ENCODE data around the gene SMCO1. TPM values are rescaled to one million over a fixed set of nuclear protein-coding genes. Genes with fewer than 3 reads are reported as not detected.
"Not testable (repeated sequence)": the region's sequence is repeated elsewhere in the genome, so short reads cannot be mapped to it uniquely, and the experiment has no call there.

SMCO1 gene
- total RNA-seq, 2 experiments from 2014 or later = not detected

DNA sequence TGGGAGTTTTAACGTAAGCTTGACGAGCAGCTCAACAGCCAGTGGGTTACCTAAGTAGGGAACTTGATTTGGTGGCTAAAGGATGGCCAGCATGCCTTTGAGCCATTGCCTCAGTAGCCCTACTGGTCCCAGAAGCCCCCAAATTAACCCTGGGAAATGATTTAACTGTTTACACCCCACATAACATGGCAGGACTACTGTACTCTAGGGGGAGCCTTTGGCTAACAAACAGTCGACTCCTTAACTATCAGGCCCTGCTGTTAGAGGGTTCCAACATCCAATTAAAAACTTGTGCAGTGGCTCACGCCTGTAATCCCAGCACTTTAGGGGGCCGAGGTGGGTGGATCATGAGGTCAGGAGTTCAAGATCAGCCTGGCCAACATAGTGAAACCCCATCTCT is 9.4 kb upstream of the SMCO1 start:
- DNase-seq (no peak), ATAC-seq (ENCODE audit: poor library complexity) (no peak)
- Histone ChIP-seq H3K27me3 (ENCODE audit: control insufficient read depth in 1 of 2, insufficient read depth in 2 of 2, low read length in 2 of 2) (no peaks in the 10 kb centered on the region), H3K4me3 (ENCODE audit: low read length) (no peak overlapping the region), H3K27ac (ENCODE audit: low read depth in 1 of 2, low read length in 2 of 2) (no peak overlapping the region), H3K4me1 (ENCODE audit: insufficient read depth, low read length) (peaks cover 9% of the 10 kb centered on the region), H3K36me3 (ENCODE audit: insufficient read depth, low read length) (no peaks in the 10 kb centered on the region), H3K9me3 (ENCODE audit: control insufficient read depth in 1 of 2, insufficient read depth in 1 of 2, low read length in 2 of 2) (peaks cover 17 to 24% of the 10 kb centered on the region in 2 experiments)
- ChIA-PET POLR2A (no interaction called here), CTCF (no interaction called here)
- intact Hi-C loops (cut with DNase I, micrococcal nuclease) = loop anchor here in 1 of 2 experiments (5.0 kb wide), 1 partner anchor 37 kb away; no protein-coding TSS in a partner anchor
- Mint-ChIP-seq H3K27ac (no peak overlapping the region), H3K4me1 (ENCODE audit: low read depth) (peaks cover 4% of the 10 kb centered on the region), H3K4me3 (no peak overlapping the region), H3K9me3 (peaks cover 17% of the 10 kb centered on the region), H3K27me3 (no peaks in the 10 kb centered on the region), H3K36me3 (ENCODE audit: low read depth) (peaks cover 14% of the 10 kb centered on the region)
- TF ChIP-seq, protein P1, sequence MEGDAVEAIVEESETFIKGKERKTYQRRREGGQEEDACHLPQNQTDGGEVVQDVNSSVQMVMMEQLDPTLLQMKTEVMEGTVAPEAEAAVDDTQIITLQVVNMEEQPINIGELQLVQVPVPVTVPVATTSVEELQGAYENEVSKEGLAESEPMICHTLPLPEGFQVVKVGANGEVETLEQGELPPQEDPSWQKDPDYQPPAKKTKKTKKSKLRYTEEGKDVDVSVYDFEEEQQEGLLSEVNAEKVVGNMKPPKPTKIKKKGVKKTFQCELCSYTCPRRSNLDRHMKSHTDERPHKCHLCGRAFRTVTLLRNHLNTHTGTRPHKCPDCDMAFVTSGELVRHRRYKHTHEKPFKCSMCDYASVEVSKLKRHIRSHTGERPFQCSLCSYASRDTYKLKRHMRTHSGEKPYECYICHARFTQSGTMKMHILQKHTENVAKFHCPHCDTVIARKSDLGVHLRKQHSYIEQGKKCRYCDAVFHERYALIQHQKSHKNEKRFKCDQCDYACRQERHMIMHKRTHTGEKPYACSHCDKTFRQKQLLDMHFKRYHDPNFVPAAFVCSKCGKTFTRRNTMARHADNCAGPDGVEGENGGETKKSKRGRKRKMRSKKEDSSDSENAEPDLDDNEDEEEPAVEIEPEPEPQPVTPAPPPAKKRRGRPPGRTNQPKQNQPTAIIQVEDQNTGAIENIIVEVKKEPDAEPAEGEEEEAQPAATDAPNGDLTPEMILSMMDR (IDR thresholded peaks at IDR 0.05) = no peak

DNA sequence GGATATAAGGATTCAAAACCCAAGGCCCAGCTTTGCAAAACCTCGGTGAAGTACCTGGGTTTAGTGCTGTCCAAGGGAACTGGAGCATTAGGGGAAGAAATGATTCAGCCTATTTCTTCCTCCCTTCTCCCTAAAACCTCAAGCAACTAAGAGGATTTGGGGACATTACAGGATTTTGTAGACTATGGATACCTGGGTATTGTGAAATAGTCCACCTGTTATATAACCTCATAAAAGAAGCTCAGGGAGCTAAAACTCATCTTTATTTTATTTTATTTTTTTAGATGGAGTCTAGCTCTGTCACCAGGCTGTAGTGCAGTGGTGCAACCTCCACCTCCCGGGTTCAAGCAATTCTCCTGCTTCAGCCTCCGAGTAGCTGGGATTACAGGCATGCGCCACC is 8.7 kb upstream of the SMCO1 start:
- H3K36me3 ChIP-seq (ENCODE audit: insufficient read depth, low read length) = no peaks in the 10 kb centered on the region
- peaks cover 5% of the 10 kb centered on the region for H3K4me1 ChIP-seq (ENCODE audit: insufficient read depth, low read length)
- peaks cover 20% of the 10 kb centered on the region for H3K9me3 Mint-ChIP-seq
- H3K9me3 ChIP-seq (ENCODE audit: control insufficient read depth in 1 of 2, insufficient read depth in 1 of 2, low read length in 2 of 2) = peaks cover 19 to 31% of the 10 kb centered on the region in 2 experiments
- peaks cover 14% of the 10 kb centered on the region for H3K36me3 Mint-ChIP-seq (ENCODE audit: low read depth)
- H3K4me3 ChIP-seq (ENCODE audit: low read length) = no peak overlapping the region
- no peak overlapping the region for H3K27ac Mint-ChIP-seq
- intact Hi-C loops (cut with DNase I, micrococcal nuclease) = loop anchor here in 1 of 2 experiments (5.0 kb wide), 1 partner anchor 37 kb away; no protein-coding TSS in a partner anchor
- no peaks in the 10 kb centered on the region for H3K27me3 Mint-ChIP-seq
- POLR2A ChIA-PET = no interaction called here
- TF ChIP-seq, protein P1 (IDR thresholded peaks at IDR 0.05) = no peak
- no peak overlapping the region for H3K4me3 Mint-ChIP-seq
- no peak overlapping the region for H3K27ac ChIP-seq (ENCODE audit: low read depth in 1 of 2, low read length in 2 of 2)
- ATAC-seq (ENCODE audit: poor library complexity) = no peak
- peaks cover 4% of the 10 kb centered on the region for H3K4me1 Mint-ChIP-seq (ENCODE audit: low read depth)
- CTCF ChIA-PET = no interaction called here
- H3K27me3 ChIP-seq (ENCODE audit: control insufficient read depth in 1 of 2, insufficient read depth in 2 of 2, low read length in 2 of 2) = no peaks in the 10 kb centered on the region
- DNase-seq = no peak

DNA sequence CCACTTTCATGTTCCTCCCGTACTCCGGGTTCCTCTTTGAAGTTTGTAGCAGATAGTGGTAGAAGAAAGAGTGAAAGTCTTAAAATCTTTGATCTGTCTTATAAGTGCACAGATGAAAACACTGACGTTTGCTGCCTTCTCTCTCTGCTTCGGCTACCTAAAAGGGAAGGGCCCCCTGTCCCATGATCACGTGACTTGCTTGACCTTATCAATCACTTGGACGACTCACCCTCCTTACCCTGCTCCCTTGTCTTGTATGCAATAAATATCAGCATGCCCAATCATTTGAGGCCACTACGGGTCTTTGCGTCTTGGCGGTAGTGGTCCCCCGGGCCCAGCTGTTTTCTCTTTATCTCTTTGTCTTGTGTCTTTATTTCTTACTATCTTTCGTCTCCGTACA is 6.1 kb upstream of the SMCO1 start:
- intact Hi-C loops (cut with DNase I, micrococcal nuclease) = loop anchor here in 1 of 2 experiments (5.0 kb wide), 1 partner anchor 34 kb away; no protein-coding TSS in a partner anchor
- H3K27me3 ChIP-seq (ENCODE audit: control insufficient read depth in 1 of 2, insufficient read depth in 2 of 2, low read length in 2 of 2); H3K4me1 Mint-ChIP-seq (ENCODE audit: low read depth); H3K36me3 ChIP-seq (ENCODE audit: insufficient read depth, low read length); H3K27me3 Mint-ChIP-seq; H3K4me3 ChIP-seq (ENCODE audit: low read length); H3K4me1 ChIP-seq (ENCODE audit: insufficient read depth, low read length); H3K27ac Mint-ChIP-seq; ATAC-seq (ENCODE audit: poor library complexity); DNase-seq; H3K27ac ChIP-seq (ENCODE audit: low read depth in 1 of 2, low read length in 2 of 2); H3K4me3 Mint-ChIP-seq: not testable (repeated sequence)
- peaks cover 20% of the 10 kb centered on the region for H3K9me3 Mint-ChIP-seq
- H3K36me3 Mint-ChIP-seq (ENCODE audit: low read depth) = peaks cover 17% of the 10 kb centered on the region
- CTCF ChIA-PET = interaction anchor here (1.9 kb wide), 1 partner anchor 34 kb away, joined by 13 read pairs; no protein-coding TSS in a partner anchor
- H3K9me3 ChIP-seq (ENCODE audit: control insufficient read depth in 1 of 2, insufficient read depth in 1 of 2, low read length in 2 of 2) = peaks cover 29 to 54% of the 10 kb centered on the region in 2 experiments
- POLR2A ChIA-PET = interaction anchor here (1.8 kb wide), 1 partner anchor 18 kb away, joined by 6 read pairs; the partner anchor contains the start of gene RNF168

DNA sequence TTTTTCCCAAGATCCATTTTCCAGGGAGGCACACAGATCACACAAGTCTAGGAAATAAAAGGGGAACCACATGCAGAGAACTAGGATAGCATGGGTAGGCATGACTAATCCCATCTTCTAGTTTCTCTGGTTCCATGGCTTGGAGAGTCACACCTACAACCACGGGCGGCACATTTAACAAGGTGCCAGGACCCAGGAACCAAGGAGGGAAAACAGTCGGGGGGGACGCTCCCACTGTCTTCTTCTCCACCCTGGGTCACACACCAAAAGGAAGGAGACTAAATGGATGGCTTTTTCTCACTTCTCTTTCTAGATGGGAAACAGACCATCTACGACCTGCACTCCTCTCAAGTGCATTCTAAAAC is 4.6 kb upstream of the SMCO1 start:
- no peaks in the 10 kb centered on the region for H3K4me1 Mint-ChIP-seq (ENCODE audit: low read depth)
- peaks cover 29 to 55% of the 10 kb centered on the region in 2 experiments for H3K9me3 ChIP-seq (ENCODE audit: control insufficient read depth in 1 of 2, insufficient read depth in 1 of 2, low read length in 2 of 2)
- no peak overlapping the region for H3K27ac ChIP-seq (ENCODE audit: low read depth in 1 of 2, low read length in 2 of 2)
- no peaks in the 10 kb centered on the region for H3K27me3 ChIP-seq (ENCODE audit: control insufficient read depth in 1 of 2, insufficient read depth in 2 of 2, low read length in 2 of 2)
- peaks cover 4% of the 10 kb centered on the region for H3K27me3 Mint-ChIP-seq
- H3K4me3 Mint-ChIP-seq = no peak overlapping the region
- H3K9me3 Mint-ChIP-seq = peaks cover 22% of the 10 kb centered on the region
- peak in 4 of 14 experiments; percentile 9 to 33 (median 21) for DNase-seq
- ChIA-PET CTCF (interaction anchor here (0.6 to 3.6 kb wide), 4 partner anchors 9 to 266 kb away, joined by 3 to 14 read pairs (median 6); no protein-coding TSS in a partner anchor), POLR2A (no interaction called here)
- ATAC-seq (ENCODE audit: poor library complexity) = no peak
- H3K4me3 ChIP-seq (ENCODE audit: low read length) = no peak overlapping the region
- intact Hi-C loops (cut with DNase I, micrococcal nuclease) = loop anchor here (1.0 to 5.0 kb wide), 2 partner anchors 32 to 266 kb away; no protein-coding TSS in a partner anchor
- H3K36me3 Mint-ChIP-seq (ENCODE audit: low read depth) = peaks cover 20% of the 10 kb centered on the region
- TF ChIP-seq, protein P1 (IDR thresholded peaks at IDR 0.05) = no peak
- no peaks in the 10 kb centered on the region for H3K4me1 ChIP-seq (ENCODE audit: insufficient read depth, low read length)
- H3K36me3 ChIP-seq (ENCODE audit: insufficient read depth, low read length) = no peaks in the 10 kb centered on the region
- H3K27ac Mint-ChIP-seq = no peak overlapping the region
